Ishikawa (cell line): ENCODE measurements around the gene HOXA6.

Experiments
- CEBPB ChIP-seq: IDR thresholded peaks from 2 replicates; pipeline ENCODE4 v1.6.1; 2012
- CREB1 ChIP-seq: IDR thresholded peaks from 2 replicates; pipeline ENCODE4 v1.6.1; 2012; ENCODE audit warnings: low read depth
- EGR1 ChIP-seq: IDR thresholded peaks from 2 replicates; pipeline ENCODE4 v1.6.1; 2012
- EP300 ChIP-seq: IDR thresholded peaks from 2 replicates; pipeline ENCODE4 v1.6.1; 2012; ENCODE audit warnings: borderline replicate concordance
- FOXM1 ChIP-seq: IDR thresholded peaks from 2 replicates; pipeline ENCODE4 v1.6.1; 2012; ENCODE audit warnings: low read depth, borderline replicate concordance
- NFIC ChIP-seq: IDR thresholded peaks from 2 replicates; pipeline ENCODE4 v1.6.1; 2012
- RAD21 ChIP-seq: IDR thresholded peaks from 2 replicates; pipeline ENCODE4 v1.6.1; 2012; ENCODE audit warnings: low read depth
- TAF1 ChIP-seq: IDR thresholded peaks from 2 replicates; pipeline ENCODE4 v1.6.1; 2012; ENCODE audit warnings: low read depth, mild to moderate bottlenecking
- TCF12 ChIP-seq: IDR thresholded peaks from 2 replicates; pipeline ENCODE4 v1.6.1; 2012; ENCODE audit warnings: low read depth
- TEAD4 ChIP-seq: IDR thresholded peaks from 2 replicates; pipeline ENCODE4 v1.6.1; 2012
- YY1 ChIP-seq: IDR thresholded peaks from 2 replicates; pipeline ENCODE4 v1.6.1; 2012; ENCODE audit warnings: low read depth
- ZBTB7A ChIP-seq: IDR thresholded peaks from 2 replicates; pipeline ENCODE4 v1.6.1; 2012; ENCODE audit warnings: low read depth
- TF ChIP-seq, protein P1 (sequence below): IDR thresholded peaks from 2 replicates; pipeline ENCODE4 v1.6.1; 2012
- TF ChIP-seq, protein P2 (sequence below): IDR thresholded peaks from 2 replicates; pipeline ENCODE4 v1.6.1; 2012; ENCODE audit warnings: low read depth, mild to moderate bottlenecking
- TF ChIP-seq, protein P3 (sequence below): IDR thresholded peaks from 2 replicates; pipeline ENCODE4 v1.6.1; 2012

The HOXA6 gene

DNA sequence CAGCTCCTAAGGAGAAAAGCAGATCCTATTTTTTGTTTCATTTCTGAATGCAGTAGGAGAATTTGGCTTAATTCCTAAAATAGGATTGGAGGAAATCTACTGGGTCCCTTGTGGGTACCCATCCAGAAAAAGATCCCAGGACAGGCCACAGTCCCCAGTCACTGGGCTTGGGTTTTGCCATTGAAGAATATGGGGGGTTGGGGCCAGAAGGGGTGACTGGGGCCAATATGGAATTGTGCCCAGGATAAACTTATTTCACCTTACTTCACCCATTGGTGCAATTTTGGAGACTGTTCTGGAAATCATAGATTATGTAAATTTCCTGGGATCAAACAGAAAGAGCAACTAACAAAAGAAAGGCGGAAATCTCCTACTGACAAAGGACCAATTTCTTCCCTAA is 9.1 kb downstream of the HOXA6 start:
- TF ChIP-seq, protein P1, sequence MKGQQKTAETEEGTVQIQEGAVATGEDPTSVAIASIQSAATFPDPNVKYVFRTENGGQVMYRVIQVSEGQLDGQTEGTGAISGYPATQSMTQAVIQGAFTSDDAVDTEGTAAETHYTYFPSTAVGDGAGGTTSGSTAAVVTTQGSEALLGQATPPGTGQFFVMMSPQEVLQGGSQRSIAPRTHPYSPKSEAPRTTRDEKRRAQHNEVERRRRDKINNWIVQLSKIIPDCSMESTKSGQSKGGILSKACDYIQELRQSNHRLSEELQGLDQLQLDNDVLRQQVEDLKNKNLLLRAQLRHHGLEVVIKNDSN: no peak
- TF ChIP-seq TEAD4: no peak
- TF ChIP-seq CEBPB: no peak
- TF ChIP-seq NFIC: no peak
- TF ChIP-seq, protein P2, sequence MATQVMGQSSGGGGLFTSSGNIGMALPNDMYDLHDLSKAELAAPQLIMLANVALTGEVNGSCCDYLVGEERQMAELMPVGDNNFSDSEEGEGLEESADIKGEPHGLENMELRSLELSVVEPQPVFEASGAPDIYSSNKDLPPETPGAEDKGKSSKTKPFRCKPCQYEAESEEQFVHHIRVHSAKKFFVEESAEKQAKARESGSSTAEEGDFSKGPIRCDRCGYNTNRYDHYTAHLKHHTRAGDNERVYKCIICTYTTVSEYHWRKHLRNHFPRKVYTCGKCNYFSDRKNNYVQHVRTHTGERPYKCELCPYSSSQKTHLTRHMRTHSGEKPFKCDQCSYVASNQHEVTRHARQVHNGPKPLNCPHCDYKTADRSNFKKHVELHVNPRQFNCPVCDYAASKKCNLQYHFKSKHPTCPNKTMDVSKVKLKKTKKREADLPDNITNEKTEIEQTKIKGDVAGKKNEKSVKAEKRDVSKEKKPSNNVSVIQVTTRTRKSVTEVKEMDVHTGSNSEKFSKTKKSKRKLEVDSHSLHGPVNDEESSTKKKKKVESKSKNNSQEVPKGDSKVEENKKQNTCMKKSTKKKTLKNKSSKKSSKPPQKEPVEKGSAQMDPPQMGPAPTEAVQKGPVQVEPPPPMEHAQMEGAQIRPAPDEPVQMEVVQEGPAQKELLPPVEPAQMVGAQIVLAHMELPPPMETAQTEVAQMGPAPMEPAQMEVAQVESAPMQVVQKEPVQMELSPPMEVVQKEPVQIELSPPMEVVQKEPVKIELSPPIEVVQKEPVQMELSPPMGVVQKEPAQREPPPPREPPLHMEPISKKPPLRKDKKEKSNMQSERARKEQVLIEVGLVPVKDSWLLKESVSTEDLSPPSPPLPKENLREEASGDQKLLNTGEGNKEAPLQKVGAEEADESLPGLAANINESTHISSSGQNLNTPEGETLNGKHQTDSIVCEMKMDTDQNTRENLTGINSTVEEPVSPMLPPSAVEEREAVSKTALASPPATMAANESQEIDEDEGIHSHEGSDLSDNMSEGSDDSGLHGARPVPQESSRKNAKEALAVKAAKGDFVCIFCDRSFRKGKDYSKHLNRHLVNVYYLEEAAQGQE: no peak
- TF ChIP-seq EP300: no peak
- TF ChIP-seq CREB1: no peak
- no peak for TF ChIP-seq RAD21
- TF ChIP-seq TAF1: no peak
- TF ChIP-seq FOXM1: no peak
- TF ChIP-seq, protein P3, sequence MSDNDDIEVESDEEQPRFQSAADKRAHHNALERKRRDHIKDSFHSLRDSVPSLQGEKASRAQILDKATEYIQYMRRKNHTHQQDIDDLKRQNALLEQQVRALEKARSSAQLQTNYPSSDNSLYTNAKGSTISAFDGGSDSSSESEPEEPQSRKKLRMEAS: no peak
- no peak for TF ChIP-seq ZBTB7A
- TF ChIP-seq TCF12: no peak
- TF ChIP-seq EGR1: no peak
- TF ChIP-seq YY1: no peak

DNA sequence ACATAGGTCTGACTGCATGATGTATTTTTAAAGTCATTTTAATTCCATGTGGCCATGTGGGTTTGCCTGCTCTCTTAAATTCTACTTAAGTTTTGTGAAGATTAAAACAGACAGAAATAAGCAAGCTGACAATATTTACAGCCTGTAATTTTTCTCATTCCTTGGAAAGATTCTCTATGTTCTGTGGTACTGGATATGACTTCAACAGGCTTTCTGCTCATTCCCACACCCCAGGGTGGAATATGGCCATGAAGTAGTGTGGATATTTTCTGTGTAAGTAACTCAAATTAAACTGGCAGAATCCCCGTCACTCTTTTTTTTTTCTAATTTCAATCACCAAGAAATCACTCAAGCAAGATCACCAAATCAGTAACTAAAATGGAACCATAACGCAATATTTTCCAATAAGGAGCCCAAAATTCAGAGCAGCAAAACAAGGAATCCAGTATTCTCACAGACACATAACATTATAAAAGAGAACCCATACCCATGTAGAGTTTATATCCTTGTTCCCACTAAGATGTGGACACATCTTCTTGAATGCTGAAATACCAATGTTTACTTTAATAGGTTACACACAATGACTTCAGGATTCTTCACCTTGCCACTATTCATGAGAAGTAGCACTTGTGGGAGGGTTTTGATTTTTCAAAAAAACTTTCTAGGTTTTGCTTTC is 9.8 kb downstream of the HOXA6 start:
- TF ChIP-seq YY1 (no peak), EGR1 (no peak), TCF12 (no peak), EP300 (no peak), TAF1 (no peak), ZBTB7A (no peak), FOXM1 (no peak)
- TF ChIP-seq, protein P2: no peak
- TF ChIP-seq, protein P1: no peak
- TF ChIP-seq, protein P3: no peak

DNA sequence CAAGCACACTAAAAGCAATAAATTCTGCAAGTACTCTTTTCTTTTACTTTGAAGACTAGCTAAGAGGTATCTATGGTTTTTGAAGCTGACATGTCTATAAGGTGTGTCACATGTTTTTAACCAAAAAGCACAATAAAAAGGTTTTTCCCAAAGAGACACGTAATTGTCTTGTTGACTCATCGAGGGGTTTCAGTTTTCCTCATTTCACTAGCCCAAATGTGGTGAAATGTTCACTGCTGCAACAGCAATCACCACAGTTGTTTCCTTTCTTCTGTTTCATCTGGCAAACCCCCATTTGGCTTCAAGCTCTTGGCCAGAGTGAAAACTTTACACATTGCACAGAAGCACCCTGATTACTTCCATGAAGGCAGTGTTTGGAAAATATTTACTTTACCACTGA is 13.2 kb downstream of the HOXA6 start:
- TF ChIP-seq EP300 (no peak), TCF12 (no peak), ZBTB7A (no peak), FOXM1 (no peak), NFIC (no peak), EGR1 (no peak)
- TF ChIP-seq, protein P3: no peak
- TF ChIP-seq, protein P1: no peak

- no peak for TF ChIP-seq ZBTB7A
- TF ChIP-seq TCF12: no peak
- TF ChIP-seq CEBPB: no peak
- TF ChIP-seq, protein P1: no peak
- TF ChIP-seq, protein P3: no peak
- TF ChIP-seq NFIC: no peak
- TF ChIP-seq CREB1: no peak
- no peak for TF ChIP-seq YY1
- TF ChIP-seq, protein P2: no peak
- no peak for TF ChIP-seq TEAD4
- TF ChIP-seq EP300: no peak
- TF ChIP-seq TAF1: no peak
Observed at GRCh38 chr7:27133409-27134231, 14.0 kb downstream of the HOXA6 start.
